HG03558 (cell line): Measurements from ENCODE around the gene IGFBP2.
"Not testable (repeated sequence)": the region's sequence is repeated elsewhere in the genome, so short reads cannot be mapped to it uniquely, and the experiment has no call there.

Source experiments
- ATAC-seq: cut with Tn5 transposase; IDR thresholded peaks from one replicate; pipeline ENCODE4 v1.9.1; 2021; ENCODE audit warnings: moderate number of reproducible peaks; ENCODE audit not compliant: unreplicated experiment; ENCODE audit errors: extremely low read depth

IGFBP2 gene

DNA sequence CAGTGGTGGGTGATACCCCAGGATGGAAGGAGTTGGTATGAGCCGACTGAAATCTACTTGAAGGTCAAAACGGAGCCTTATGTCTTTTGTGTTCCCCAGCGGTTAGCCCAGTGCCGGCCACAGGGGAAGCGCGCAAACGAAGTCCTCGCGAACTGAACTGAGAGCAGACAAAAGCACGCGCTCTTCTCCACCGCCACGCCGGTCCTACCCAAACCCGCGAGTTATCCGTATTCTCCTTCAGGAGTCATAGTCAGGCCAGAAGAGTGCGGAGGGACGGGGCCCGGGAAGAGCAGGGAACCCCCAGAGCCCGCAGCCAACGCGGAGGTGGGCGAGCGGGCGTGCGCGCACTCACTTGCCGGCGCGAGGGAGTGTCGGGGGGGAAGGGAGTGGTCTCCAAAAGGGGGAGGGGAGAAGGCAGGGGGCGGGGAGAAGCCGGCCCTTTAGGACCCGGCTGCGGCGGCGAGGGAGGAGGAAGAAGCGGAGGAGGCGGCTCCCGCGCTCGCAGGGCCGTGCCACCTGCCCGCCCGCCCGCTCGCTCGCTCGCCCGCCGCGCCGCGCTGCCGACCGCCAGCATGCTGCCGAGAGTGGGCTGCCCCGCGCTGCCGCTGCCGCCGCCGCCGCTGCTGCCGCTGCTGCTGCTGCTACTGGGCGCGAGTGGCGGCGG, at the start of gene IGFBP2:
Gene IGFBP2 (plus strand): TSS at position 469 of the 664 bp plus-strand sequence. CDS start 104 bp downstream, at position 573.
- no peak for ATAC-seq

GRCh38 chr2:216583606-216584005, 49.6 kb upstream of the IGFBP2 start:
- ATAC-seq, result no peak

DNA sequence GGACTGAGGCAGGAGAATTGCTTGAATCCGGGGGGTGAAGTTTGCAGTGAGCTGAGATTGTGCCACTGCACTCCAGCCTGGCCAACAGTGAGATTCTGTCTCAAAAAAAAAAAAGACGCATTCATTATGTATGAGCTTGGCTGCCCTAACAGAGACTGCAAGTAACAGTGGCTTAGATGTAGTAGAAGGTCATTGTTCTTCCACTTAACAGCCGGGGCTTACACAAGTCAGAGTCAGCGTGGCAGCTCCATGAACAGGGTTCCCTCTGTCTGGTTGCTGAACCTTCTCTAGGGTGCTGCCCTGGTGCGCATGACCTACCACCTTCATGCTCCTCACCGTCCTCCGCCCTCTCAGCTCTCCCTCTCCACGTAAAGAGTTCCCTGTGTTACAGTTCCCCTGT, 49.1 kb upstream of the IGFBP2 start:
- no peak for ATAC-seq

DNA sequence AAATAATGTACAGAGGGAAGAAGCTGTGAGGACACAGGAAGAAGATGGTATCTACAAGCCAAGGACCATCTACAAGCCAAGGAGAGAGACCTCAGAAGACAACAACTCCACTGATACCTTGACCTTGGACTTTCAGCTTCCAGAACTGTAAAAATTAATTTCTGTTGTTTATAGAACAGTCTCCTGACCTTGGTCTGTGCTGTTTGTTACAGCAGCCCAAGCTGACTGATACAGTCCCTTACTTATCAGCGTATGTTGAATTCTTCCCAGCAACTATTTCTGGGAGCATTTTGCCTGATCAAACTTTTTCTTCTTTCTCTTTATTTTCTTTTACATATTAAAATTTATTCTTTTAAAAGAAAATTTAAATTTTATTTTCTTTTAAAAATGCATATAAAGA, 47.8 kb upstream of the IGFBP2 start:
- no peak for ATAC-seq

DNA sequence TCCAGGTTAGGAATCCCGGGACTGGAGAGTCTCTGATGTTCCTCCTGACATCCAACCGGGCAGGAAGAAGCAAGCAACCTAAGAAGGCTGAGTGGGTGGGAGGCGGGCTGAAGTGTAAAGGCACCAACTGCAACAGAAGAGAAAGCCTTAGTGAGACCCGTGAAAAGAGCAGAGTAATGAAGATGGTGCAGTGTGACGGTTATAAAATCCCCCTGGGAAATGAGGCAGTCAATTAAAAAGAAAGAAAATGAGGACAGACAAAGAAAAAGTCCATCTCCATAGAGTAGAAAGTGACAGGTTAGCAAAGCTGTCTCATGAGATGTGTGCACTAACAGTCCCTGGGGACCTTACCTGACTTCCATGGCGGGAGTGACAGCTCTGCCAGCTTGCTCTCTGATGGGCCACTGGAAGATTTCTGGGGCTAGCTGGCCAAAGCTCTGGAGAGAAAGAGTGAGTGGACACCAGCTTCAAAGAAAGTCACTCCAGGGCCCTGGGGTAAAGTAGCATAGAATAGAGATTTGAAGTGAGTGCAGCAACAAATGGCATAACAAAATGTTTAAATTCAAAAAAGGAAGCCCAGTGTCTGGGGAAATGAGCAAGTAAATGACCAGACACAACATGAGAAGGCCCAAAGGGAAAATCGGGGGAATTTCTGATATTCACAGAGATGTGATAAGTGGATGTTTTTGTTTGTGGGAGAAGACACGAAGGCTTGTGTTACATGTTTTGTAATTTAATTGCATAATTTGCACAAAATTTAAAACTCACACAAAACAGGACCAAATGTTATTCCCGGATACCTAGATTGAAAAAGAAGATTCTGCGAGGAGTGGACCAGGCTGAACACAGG, 44.1 kb upstream of the IGFBP2 start:
- no peak for ATAC-seq

- no peak for ATAC-seq
Observed at GRCh38 chr2:216589791-216590190, 43.4 kb upstream of the IGFBP2 start.

GRCh38 chr2:216590780-216591179, 42.4 kb upstream of the IGFBP2 start:
- no peak for ATAC-seq

DNA sequence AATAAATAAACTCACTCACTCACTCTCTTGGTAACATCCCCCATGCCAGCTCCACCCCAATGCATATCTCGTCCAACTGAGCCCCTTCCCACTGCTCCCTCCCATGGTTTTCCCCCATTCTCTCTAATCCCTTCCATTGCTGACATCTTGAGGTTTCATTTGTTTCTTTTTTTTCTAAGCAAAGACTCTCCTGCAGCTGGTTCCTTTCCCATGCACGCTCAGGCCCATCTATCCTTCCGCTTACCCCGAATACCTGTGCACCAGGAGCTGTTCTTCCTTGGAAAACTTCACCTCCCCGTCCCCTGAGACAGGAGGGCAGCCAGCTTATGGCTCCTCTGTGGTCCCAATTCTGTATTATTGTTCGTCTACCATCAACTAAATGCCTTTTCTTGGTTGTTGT, 41.7 kb upstream of the IGFBP2 start:
- ATAC-seq, result no peak

- ATAC-seq, result no peak
Observed at GRCh38 chr2:216594081-216594480, 39.1 kb upstream of the IGFBP2 start.

GRCh38 chr2:216596236-216596979, 36.8 kb upstream of the IGFBP2 start:
- ATAC-seq, result no peak

- no peak for ATAC-seq
Observed at GRCh38 chr2:216596980-216597509, 36.2 kb upstream of the IGFBP2 start.

DNA sequence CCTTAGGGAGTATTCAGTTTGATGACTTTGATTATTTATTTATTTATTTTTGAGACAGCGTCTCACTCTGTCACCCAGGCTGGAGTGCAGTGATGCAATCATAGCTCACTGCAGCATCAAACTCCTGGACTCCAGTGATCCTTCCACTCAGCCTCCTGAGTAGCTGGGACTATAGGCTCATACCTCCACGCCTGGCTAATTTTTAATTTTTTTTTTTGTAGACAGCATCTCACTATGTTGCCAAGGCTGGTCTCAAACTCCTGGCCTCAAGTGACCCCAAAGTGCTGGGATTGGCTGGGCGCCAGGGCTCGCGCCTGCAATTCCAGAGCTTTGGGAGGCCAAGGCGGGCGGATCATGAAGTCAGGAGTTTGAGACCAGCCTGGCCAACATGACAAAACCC, 35.4 kb upstream of the IGFBP2 start:
- ATAC-seq, result not testable (repeated sequence)

DNA sequence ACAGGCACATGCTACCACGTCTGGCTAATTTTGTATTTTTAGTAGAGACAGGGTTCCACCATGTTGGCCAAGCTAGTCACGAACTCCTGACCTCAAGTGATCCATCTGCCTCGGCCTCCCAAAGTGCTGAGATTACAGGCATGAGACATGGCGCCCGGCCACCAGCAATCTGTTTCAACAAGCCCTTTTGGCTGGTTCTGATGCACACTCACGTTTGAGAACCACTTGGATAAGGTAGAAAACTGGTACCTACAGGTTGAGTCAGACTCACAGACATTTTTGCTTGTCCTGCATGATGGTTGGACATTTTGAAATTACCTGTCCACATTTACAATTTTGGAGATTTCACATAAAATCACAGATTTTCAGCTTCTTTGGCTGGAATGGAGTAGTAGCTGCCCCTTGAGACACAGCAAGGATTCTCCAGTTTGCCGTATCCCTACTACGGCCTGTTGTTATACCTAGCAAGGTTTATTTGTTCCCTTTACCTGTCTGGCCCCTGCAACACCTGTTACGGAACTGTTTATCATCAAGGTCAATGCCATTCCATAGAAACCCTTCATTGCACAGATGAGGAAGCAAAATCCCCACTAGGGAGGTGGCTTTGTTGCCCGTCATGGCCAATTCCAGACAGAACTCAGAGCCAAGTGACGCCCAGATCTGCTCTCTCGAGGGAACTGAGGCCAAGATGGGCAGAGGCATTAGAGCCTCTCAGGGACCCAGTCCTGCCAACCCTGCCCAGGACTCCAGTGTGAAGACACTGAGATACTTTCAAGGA, 31.4 kb upstream of the IGFBP2 start:
- ATAC-seq, result no peak

- ATAC-seq, result no peak
Observed at GRCh38 chr2:216603010-216603883, 30.0 kb upstream of the IGFBP2 start.

DNA sequence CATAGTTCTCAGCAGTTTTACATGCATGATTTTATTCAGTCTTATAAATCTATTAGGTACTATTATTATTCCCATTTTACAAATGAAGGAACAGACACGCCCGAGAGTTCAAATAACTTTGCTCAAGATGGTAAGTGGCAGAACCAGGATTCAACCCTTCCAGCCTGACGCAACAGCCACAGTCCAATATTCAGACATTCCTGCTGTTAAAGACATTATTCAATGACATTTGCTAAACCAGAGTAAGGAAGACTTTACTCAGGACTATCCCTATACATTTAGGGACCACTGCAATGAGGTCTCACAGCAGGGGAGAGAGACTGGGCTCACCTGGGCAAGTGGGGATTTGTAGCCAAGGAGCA, 29.4 kb upstream of the IGFBP2 start:
- ATAC-seq, result no peak

DNA sequence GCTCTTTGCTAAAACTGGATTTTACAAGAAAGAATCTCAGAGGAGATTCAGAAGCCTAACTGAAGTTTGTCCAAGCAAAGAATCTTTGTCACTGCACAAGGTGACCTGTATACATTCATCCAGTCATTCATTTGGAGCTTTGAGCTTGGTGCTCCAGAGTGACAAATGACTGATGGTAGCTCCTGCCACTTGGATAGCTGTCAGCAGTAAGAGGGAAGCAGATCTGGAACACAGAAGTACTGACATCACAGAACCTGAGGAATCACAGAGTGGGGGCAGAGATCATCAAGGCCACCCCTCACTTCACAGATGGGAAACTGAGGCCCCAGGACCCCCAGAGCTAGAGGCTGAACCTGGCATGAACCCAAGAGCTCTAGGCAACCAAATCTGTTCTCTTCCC, 28.8 kb upstream of the IGFBP2 start:
- ATAC-seq, result no peak

- peak; percentile 79 for ATAC-seq
Observed at GRCh38 chr2:216606551-216607276, 26.5 kb upstream of the IGFBP2 start.

DNA sequence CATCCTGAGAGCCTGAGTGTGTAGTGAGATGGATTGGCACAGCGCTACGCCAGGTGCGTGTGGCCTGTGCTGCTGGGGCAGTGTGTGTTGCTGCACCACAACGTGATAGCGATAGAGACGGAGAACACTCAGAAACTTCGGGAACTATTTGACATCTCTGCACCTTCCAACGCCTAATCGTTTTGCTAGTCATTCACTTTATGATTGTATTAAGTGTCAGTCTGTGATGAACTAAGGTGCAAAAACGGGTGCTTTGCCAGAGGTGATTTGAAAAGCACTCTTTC, 26.0 kb upstream of the IGFBP2 start:
- ATAC-seq, result no peak

DNA sequence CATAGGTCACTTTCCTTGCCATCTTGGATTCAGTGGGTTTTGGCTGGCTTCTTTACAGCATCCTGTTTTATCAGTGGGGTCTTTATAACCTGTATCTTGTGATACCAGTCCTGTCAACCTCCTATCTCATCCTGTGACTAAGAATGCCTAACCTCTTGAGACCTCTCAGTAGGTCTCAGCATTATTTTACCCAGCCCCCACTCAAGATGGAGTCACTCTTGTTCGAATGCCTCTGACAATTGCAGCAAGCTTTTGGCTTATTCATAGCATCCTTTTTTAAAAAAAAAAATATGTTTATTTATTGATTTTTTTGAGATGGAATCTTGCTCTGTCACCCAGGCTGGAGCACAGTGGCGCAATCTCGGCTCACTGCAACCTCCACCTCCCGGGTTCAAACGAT, 24.7 kb upstream of the IGFBP2 start:
- no peak for ATAC-seq
